Bronchial epithelial cell (primary cell): ENCODE measurements around the gene COQ8A. TPM values are rescaled to one million over a fixed set of nuclear protein-coding genes. Genes with fewer than 3 reads are reported as not detected.

ENCODE experiments used
- DNase-seq: peaks from one replicate; pipeline ENCODE4 v3.0.0-alpha.2; 2010; ENCODE audit warnings: low read depth
- FAIRE-seq: peaks from 2 replicates; lab custom pipeline; 2011; peaks lifted over from hg19 to GRCh38; lab: Jason Lieb, UNC
- H3K27me3 ChIP-seq: 2 replicates; pipeline ENCODE4 v1.5.1; 2011; ENCODE audit warnings: low read length; ENCODE audit not compliant: control insufficient read depth, insufficient read depth
- H3K36me3 ChIP-seq: 2 replicates; pipeline ENCODE4 v1.5.1; 2011; ENCODE audit warnings: low read length; ENCODE audit not compliant: control insufficient read depth, insufficient read depth
- H3K4me3 ChIP-seq: 2 replicates; pipeline ENCODE4 v1.5.1; 2011; ENCODE audit warnings: mild to moderate bottlenecking, low read depth, low read length, control low read depth
- total RNA-seq: library from RNA; depleted of rRNA; stranded (reverse); fragments of >200 nt; gene quantifications from 2 replicates; pipeline ENCODE4 v1.2.1, GENCODE V29; 2014
- TF ChIP-seq, protein P1 (sequence below): IDR thresholded peaks from 2 replicates; pipeline ENCODE4 v1.5.1; 2011; ENCODE audit warnings: mild to moderate bottlenecking, moderate library complexity, low read length, control low read depth, inconsistent platforms; ENCODE audit not compliant: insufficient read depth, severe bottlenecking

The COQ8A gene
- total RNA-seq, 1 donor from 2014 or later: 6.1 TPM

DNA sequence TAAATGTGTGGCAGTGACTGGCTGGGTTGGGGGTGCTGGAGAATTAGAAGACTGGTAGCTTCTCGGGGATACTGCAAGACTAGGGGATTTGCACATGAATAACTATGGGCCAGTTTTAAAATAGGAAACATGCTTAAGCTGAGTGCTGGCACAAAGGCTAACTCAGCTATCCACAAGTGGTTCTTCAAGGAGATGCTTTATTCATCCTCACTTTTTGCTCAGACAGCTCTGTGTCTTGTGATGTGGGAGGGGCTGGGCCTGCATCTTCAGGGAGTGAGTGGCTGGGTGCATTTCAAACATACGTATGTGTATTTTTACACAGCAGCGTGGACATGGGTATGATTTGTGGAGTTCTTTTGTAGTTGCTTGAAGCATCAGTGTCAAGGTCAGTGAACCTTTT lies 2.3 kb downstream of the COQ8A start:
- no peak for FAIRE-seq
- Histone ChIP-seq H3K27me3 (no peaks in the 10 kb centered on the region), H3K4me3 (no peak overlapping the region), H3K36me3 (no peaks in the 10 kb centered on the region)
- no peak for DNase-seq
- TF ChIP-seq, protein P1, sequence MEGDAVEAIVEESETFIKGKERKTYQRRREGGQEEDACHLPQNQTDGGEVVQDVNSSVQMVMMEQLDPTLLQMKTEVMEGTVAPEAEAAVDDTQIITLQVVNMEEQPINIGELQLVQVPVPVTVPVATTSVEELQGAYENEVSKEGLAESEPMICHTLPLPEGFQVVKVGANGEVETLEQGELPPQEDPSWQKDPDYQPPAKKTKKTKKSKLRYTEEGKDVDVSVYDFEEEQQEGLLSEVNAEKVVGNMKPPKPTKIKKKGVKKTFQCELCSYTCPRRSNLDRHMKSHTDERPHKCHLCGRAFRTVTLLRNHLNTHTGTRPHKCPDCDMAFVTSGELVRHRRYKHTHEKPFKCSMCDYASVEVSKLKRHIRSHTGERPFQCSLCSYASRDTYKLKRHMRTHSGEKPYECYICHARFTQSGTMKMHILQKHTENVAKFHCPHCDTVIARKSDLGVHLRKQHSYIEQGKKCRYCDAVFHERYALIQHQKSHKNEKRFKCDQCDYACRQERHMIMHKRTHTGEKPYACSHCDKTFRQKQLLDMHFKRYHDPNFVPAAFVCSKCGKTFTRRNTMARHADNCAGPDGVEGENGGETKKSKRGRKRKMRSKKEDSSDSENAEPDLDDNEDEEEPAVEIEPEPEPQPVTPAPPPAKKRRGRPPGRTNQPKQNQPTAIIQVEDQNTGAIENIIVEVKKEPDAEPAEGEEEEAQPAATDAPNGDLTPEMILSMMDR: no peak

DNA sequence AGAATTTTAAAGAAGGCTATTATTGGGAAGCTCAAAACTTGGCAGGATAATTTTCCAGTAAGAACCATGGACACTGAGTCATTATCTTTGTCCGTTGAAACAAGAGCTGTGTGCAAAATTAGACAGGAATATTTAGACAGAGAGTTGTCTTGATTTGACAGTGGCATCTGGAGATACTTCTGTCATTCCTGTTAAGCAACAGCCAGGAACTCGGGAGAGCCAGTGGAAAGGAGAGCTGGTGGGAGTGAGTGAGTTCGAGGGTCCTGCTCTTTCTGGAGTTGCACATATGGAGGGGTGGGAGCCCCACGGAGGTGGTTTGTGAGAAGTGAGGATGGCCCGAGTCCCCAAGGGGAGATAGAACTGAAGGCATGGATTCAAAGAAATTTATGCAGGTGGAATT lies 3.1 kb downstream of the COQ8A start:
- no peak for FAIRE-seq

DNA sequence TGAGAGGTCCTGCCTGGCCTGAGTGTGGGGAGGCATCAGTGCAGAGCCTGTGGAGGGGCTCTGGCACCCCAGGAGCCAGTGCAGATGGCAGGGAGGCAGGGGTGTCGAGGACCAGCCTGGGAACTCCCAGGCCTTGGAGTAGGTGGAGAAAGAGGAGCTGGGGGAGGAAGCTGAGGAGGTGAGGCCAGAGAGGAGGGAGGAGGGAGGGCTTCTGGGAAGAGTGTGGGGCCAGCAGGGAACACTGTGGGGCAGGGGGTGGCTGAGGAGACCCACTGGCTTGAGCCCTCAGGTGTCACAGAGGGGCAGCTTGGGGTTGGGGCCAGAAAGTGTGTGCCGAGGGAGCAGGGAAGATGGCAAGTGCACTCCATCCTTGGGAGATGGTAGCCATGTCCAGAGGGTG lies 3.8 kb downstream of the COQ8A start:
- DNase-seq: no peak
- no peak overlapping the region for H3K4me3 ChIP-seq
- H3K27me3 ChIP-seq: no peaks in the 10 kb centered on the region
- no peak for FAIRE-seq
- TF ChIP-seq, protein P1: no peak
- no peaks in the 10 kb centered on the region for H3K36me3 ChIP-seq

More for the DNA sequence above, 3.1 kb downstream of the COQ8A start:
- TF ChIP-seq, protein P1: no peak
- Histone ChIP-seq H3K27me3 (no peaks in the 10 kb centered on the region), H3K36me3 (no peaks in the 10 kb centered on the region), H3K4me3 (no peak overlapping the region)
- no peak for DNase-seq

DNA sequence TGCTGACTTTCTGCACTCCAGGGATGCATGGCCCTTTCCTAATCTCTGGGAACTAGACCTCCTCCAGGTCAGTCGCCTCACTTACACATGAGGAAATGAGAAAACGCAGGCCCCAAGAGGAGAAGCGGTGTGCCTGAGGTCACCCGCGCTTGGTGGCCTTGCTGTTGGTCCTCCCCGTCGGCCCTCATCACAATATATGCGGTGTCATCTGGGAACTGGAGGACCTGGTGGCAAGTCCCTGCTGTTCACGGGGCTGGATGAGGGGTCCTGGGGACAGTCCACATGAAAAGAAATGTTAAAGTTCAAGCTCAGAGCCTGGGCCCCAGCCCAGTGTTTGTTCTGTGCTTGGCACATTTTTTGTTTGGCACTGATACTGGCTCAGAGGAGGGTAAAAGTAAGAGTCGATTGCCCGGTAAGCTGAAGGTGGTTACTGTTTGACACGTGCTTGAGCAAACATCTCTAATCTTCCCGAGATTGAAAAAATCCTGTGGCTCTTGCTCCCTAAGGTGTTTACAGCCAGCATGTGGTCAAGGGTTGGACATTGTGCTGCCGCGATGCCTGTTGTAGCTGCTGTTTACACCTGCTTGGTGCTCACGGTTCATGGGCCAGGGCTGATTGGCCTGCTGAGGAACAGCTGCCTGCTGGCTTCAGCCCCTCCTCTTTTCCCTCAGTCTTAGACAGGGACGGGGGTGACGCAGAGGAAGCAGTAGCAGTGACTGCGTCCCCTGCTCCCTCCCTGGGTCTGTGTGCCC lies 5.2 kb downstream of the COQ8A start:
- TF ChIP-seq, protein P1: no peak
- H3K36me3 ChIP-seq: no peaks in the 10 kb centered on the region
- FAIRE-seq (no peak), DNase-seq (no peak)
- H3K4me3 ChIP-seq: no peak overlapping the region
- H3K27me3 ChIP-seq: no peaks in the 10 kb centered on the region

DNA sequence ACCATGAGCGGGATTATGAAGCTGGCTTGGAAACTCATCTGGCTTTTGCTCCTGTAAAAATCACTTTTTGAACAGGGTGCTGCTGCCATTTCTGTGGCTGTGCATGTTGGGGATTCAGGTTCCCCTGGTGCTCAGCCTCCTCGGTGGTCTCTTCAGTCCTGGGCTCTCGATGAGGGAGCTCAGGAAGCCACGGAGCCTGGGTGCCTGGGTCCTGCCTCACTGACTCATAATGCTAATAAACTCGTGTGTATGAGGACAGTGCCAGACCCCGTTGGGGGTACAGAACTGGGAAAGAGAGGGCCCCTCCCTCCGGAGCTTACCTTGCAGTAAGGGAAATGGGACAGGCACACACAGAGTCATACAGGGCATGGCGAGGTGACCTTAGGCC lies 5.8 kb downstream of the COQ8A start:
- DNase-seq: no peak
- H3K27me3 ChIP-seq: no peaks in the 10 kb centered on the region
- TF ChIP-seq, protein P1: no peak
- H3K4me3 ChIP-seq: no peak overlapping the region
- H3K36me3 ChIP-seq: no peaks in the 10 kb centered on the region
- FAIRE-seq: no peak

DNA sequence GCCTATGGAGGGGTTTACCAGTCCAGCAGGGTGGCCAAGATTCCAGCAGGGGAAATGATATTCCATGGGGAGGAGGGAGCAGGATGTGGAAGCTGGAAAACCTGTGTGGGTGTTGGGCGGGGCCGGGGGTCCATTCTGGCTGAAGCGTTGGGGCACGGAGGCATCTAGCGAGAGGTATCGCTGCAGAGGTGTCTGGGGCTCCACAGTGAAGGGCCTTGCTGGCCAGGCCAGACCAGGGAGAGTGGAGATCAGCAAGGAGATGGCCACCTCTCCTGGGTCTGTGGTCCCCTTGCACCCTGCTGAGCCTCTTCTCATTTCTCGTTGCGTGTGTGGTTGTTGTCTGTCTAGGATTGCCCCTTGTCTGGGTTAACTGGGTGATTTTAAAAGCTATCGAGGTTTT lies 6.2 kb downstream of the COQ8A start:
- no peak for DNase-seq
- no peak for FAIRE-seq
- H3K27me3 ChIP-seq: no peaks in the 10 kb centered on the region

More for the DNA sequence above, 6.2 kb downstream of the COQ8A start:
- Histone ChIP-seq H3K36me3 (no peaks in the 10 kb centered on the region), H3K4me3 (no peak overlapping the region)
- TF ChIP-seq, protein P1: no peak
